GM21723 (cell line): Measurements from ENCODE around the gene SELENOS.
"Not testable (repeated sequence)": the region's sequence is repeated elsewhere in the genome, so short reads cannot be mapped to it uniquely, and the experiment has no call there.

ENCODE experiments used
- ATAC-seq: cut with Tn5 transposase; IDR thresholded peaks from one replicate; pipeline ENCODE4 v1.9.1; 2021; ENCODE audit warnings: mild to moderate bottlenecking, moderate library complexity; ENCODE audit not compliant: unreplicated experiment

The SELENOS gene

GRCh38 chr15:101310161-101310480 is 32.8 kb upstream of the SELENOS start:
- ATAC-seq, result no peak

- no peak for ATAC-seq
Measured at GRCh38 chr15:101309436-101310160, 32.3 kb upstream of the SELENOS start.

GRCh38 chr15:101308604-101309435 is 31.5 kb upstream of the SELENOS start:
- ATAC-seq, result no peak

- ATAC-seq, result no peak
Measured at GRCh38 chr15:101307897-101308603, 30.8 kb upstream of the SELENOS start.

- ATAC-seq, result no peak
Measured at GRCh38 chr15:101307048-101307896, 30.0 kb upstream of the SELENOS start.

GRCh38 chr15:101306341-101307047 is 29.2 kb upstream of the SELENOS start:
- no peak for ATAC-seq

GRCh38 chr15:101305820-101306255 is 28.6 kb upstream of the SELENOS start:
- ATAC-seq, result no peak

GRCh38 chr15:101303408-101303807 is 26.1 kb upstream of the SELENOS start:
- no peak for ATAC-seq

GRCh38 chr15:101296418-101297405 is 19.4 kb upstream of the SELENOS start:
- no peak for ATAC-seq

GRCh38 chr15:101295607-101296161 is 18.4 kb upstream of the SELENOS start:
- no peak for ATAC-seq

GRCh38 chr15:101294731-101295606 is 17.7 kb upstream of the SELENOS start, which contains the start of gene SNRPA1:
Gene SNRPA1, minus strand, starts transcription at chr15:101295248. Its CDS starts 70 bp downstream, at chr15:101295178.
- peak; percentile 76 for ATAC-seq

GRCh38 chr15:101293122-101293521 is 15.8 kb upstream of the SELENOS start:
- no peak for ATAC-seq

- ATAC-seq, result no peak
Measured at GRCh38 chr15:101288905-101289513, 11.7 kb upstream of the SELENOS start.

GRCh38 chr15:101287342-101287741 is 10.1 kb upstream of the SELENOS start:
- not testable (repeated sequence) for ATAC-seq

- no peak for ATAC-seq
Measured at GRCh38 chr15:101286471-101287114, 9.3 kb upstream of the SELENOS start.

- ATAC-seq, result no peak
Measured at GRCh38 chr15:101283931-101284330, 6.6 kb upstream of the SELENOS start.

GRCh38 chr15:101280007-101280406 is 2.7 kb upstream of the SELENOS start:
- no peak for ATAC-seq
